ENCODE measurements around the gene ABCC1. TPM values are rescaled to one million over a fixed set of nuclear protein-coding genes. Genes with fewer than 3 reads are reported as not detected.
"Not testable (repeated sequence)": the region's sequence is repeated elsewhere in the genome, so short reads cannot be mapped to it uniquely, and the experiment has no call there.

The ABCC1 gene
- total RNA-seq, 1 donor from 2014 or later: 61.1 TPM

- intact Hi-C loops (cut with micrococcal nuclease): no loop called here
Measured at GRCh38 chr16:15966836-15967546, 17.6 kb downstream of the ABCC1 start.

GRCh38 chr16:15967655-15968315, 18.4 kb downstream of the ABCC1 start:
- intact Hi-C loops (cut with micrococcal nuclease): no loop called here

- intact Hi-C loops (cut with micrococcal nuclease): no loop called here
Measured at GRCh38 chr16:15970202-15970601, 20.8 kb downstream of the ABCC1 start.

GRCh38 chr16:15970743-15971439, 21.5 kb downstream of the ABCC1 start:
- intact Hi-C loops (cut with micrococcal nuclease): no loop called here

DNA sequence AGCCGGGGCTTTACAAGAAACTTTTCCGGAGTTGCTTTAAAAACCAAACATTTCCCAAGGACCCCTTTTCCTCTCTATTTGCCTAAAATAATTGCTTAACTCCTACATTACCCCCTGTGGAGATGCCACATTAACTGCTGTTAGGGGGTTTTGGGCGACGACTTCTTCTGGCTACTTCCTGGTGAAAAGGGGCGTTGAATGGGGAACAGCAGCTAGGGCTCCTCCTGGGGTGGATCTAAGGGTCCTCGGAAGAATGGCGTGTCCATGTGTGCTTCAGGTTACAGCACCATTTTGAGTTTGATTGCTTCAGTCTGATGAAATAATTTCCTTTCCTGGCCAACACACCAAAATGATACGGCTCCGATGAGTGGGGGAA, 22.0 kb downstream of the ABCC1 start:
- intact Hi-C loops (cut with micrococcal nuclease): no loop called here

GRCh38 chr16:15972046-15972868, 22.8 kb downstream of the ABCC1 start:
- intact Hi-C loops (cut with micrococcal nuclease): no loop called here

DNA sequence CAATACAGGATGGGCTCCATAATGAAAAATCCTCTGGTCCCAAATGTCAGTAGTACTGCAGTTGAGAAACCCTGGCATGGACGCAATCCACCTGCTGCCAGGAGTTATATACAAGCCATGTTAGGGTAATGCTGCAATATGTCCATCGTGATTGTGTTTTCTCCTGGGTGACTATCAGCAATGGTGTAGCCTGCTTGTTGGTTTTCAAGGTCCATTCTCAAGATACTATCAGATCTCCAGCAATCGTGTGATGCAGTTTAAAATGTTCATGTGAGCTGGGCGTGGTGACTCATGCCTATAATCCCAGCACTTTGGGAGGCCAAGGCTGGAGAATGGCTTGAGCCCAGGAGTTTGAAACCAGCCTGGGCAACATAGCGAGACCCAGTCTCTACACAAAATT, 24.0 kb downstream of the ABCC1 start:
- intact Hi-C loops (cut with micrococcal nuclease): no loop called here

- intact Hi-C loops (cut with micrococcal nuclease): no loop called here
Measured at GRCh38 chr16:15974057-15974456, 24.6 kb downstream of the ABCC1 start.

DNA sequence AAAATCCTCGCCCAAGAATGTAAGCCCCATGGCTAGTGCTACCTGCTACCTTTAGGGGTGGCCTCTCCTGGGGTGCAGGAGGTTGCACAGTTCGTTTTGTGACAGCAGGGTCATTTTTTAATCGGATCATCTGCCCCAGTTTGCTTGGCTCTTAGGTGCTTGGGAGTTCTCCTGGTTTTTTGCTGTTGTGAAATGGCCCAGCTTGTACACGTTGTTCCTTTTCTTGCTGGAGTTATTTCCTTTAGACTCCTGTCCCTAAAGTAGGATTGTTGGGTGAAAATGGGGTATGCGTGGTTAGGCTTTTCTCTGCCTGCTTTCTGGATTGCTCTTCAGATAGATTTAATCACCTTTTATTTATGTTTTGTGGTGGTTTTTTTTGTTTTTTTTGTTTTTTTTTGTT, 25.8 kb downstream of the ABCC1 start:
- intact Hi-C loops (cut with micrococcal nuclease): no loop called here

DNA sequence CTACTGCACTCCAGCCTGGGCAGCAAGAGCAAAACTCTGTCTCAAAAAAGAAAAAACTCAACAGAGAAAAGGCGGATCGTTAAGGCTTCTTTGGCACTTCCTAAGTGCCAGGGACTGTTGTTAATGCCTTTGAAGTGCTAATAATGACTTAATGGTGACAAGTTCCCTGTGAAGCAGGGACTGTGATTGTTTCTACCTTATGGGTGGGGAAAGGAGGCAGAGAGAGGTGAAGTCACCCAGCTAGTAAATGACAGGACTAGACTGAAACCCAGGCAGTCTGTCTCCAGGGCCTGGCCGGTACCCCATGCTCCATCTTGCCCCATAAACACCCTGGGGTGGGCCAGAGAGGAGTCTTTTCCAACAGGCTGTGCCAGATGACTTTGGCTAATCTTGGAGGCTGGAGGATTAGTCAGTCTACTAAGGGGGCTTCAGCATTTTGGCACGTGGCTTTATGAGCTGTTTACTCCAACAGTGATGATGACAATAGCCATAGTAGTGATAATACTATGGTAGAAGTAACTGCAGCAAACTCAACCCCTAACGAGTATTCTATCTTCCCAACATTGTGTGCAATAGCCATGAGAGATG, 26.9 kb downstream of the ABCC1 start:
- intact Hi-C loops (cut with micrococcal nuclease): no loop called here

DNA sequence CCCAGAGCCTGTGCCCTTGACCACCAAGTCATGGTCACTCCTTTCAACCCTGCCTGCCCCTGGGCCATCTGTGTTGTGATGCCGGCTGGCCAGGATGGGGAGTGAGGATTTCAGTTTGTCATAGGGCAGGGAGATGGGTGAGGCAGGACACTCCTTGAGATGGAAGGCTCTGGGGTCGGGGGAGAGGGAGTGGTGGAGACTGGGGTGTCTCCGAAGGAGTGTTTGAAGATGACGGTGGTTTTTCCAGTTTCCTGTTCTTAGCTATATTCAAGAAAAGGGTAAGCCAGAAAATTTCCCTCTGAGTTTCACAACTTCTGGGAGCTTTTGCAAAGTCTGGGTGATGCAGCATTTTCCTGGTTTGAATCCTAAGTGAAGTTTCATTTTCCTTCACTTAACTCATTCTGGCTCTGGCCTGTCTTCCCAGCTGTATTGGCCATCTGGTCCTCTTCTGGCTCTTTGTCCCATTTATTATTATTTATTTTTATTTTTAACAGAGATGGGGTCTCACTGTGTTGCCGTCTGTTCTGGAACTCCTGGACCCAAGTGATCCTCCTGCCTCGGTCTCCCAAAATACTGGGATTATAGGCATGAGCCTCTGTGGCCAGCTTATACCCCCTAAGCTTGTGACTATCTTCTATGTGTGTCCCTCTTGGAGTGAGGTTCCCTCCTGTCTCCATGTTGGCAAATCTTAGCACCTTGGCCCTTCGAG, 27.7 kb downstream of the ABCC1 start:
- intact Hi-C loops (cut with micrococcal nuclease): no loop called here

DNA sequence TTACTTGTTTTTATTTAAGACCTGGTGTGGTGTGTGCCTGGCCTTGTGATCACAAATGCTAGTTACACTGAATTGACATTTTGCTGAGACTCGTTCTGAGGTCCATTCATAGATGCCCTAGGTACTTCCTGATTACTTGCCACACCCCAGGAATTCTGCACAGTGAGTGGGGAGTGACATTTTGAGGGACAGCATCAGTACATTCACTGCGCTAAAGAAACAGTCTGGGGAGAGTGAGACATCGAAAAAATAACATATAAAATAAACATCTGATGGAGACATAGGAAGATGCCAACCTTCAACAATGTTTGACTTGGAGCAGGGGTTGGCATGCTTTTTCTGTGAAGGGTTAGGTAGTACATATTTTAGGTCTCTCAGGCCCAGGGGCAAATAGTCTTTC, 30.4 kb downstream of the ABCC1 start:
- intact Hi-C loops (cut with micrococcal nuclease): no loop called here

DNA sequence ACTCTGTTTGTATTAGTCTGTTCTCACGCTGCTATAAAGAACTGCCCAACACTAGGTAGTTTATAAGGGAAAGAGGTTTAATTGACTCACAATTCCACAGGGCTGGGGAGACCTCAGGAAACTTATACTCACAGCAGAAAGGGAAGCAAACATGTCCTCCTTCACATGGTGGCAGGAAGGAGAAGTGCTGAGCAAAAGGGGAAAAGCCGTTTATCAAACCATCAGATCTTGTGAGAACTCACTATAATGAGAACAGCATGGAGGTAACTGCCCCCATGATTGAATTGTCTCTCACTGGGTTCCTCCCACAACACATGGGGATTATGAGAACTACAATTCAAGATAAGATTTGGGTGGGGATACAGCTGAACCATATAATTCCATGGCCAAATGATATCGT, 30.9 kb downstream of the ABCC1 start:
- intact Hi-C loops (cut with micrococcal nuclease): no loop called here

DNA sequence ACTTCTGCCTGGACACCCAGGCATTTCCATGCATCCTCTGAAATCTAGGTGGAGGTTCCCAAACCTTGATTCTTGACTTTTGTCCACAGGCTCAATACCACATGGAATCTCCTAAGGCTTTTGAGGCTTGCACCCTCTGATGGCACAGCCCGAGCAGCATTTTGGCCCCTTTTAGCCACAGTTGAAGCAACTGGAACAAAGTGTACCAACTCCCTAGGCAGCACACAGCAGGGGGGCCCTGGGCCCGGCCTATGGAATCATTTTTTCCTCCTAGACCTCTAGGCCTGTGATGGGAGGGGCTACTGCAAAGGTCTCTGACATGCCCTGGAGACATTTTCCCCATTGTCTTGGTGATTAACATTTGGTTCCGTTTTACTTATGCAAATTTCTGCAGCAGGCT, 32.0 kb downstream of the ABCC1 start:
- intact Hi-C loops (cut with micrococcal nuclease): no loop called here

DNA sequence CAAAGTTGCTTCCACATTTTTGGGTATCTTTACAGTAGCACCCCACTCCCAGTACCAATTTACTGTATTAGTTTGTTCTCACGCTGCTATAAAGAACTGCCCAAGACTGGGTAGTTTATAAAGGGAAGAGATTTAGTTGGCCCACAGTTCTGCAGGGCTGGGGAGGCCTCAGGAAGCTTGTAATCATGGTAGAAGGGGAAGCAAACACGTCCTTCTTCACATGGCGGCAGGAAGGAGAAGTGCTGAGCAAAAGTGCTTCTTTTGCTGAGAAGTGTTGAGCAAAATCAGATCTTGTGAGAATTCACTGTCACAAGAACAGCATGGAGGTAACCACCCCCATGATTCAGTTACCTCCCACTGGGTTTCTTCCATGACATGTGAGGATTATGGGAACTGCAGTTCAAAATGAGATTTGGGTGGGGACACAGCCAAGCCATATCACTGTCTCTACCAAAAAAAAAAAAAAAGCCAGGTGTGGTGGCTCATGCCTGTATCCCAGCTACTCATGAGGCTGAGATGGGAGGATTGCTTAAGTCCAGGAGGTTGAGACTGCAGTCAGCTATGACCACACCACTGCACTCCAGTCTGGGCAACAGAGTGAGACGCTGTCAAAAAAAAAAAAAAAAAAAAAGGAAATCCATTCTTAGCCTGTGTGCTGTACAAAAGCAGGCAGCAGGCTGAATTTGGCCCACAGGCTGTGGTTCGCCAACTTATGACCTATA, 32.9 kb downstream of the ABCC1 start:
- intact Hi-C loops (cut with micrococcal nuclease): not testable (repeated sequence)

GRCh38 chr16:15983898-15984297, 34.5 kb downstream of the ABCC1 start:
- intact Hi-C loops (cut with micrococcal nuclease): no loop called here

GRCh38 chr16:15985144-15985543, 35.7 kb downstream of the ABCC1 start:
- intact Hi-C loops (cut with micrococcal nuclease): no loop called here

DNA sequence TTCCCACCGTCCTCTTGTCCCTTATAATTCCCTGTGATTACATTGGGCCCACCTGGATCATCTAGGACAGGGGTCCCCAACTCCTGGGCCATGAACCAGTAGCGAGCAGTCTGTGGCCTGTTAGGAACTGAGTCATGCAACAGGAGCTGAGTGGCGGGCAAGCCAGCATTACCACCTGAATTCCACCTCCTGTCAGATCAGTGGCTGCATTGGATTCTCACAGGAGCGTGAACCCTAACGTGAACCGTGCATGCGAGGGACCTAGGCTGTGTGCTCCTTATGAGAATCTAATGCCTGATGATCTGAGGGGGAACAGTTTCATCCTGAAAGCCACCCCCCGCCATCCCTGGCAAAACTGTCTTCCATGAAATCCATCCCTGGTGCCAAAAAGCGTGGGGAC, 36.8 kb downstream of the ABCC1 start:
- intact Hi-C loops (cut with micrococcal nuclease): no loop called here

GRCh38 chr16:15988268-15989013, 39.0 kb downstream of the ABCC1 start:
- intact Hi-C loops (cut with micrococcal nuclease): no loop called here
